WTC11 (cell line): Measurements from ENCODE around the gene RUVBL1. TPM values are rescaled to one million over a fixed set of nuclear protein-coding genes. Genes with fewer than 3 reads are reported as not detected.

Source experiments
- ATAC-seq: fragments of 200-7000 bp; cut with Tn5 transposase; 2 replicates; pipeline ENCODE4 v1.10.0; 2021; ENCODE audit warnings: mild to moderate bottlenecking, moderate library complexity
- CTCF ChIA-PET: fragments of 300-600 bp; sonication (Branson Sonifier 250); formaldehyde crosslinking; loops from one replicate; lab custom pipeline; 2021; ENCODE audit warnings: antibody characterized with exemption; lab: Charles Lee
- POLR2A ChIA-PET: fragments of 350-600 bp; sonication (Branson Sonifier 250); formaldehyde crosslinking; loops from one replicate; lab custom pipeline; 2021; ENCODE audit warnings: antibody characterized with exemption; lab: Charles Lee
- DNase-seq: peaks from one replicate; pipeline ENCODE4 v3.0.0; 2021; ENCODE audit warnings: low spot score
- H3K27ac Mint-ChIP-seq: 2 replicates; pipeline ENCODE4 v1.8.0; 2021; ENCODE audit warnings: mixed read lengths
- H3K27me3 Mint-ChIP-seq: 2 replicates; pipeline ENCODE4 v1.8.0; 2021; ENCODE audit warnings: low read depth, mild to moderate bottlenecking, moderate library complexity, mixed read lengths
- H3K36me3 Mint-ChIP-seq: 2 replicates; pipeline ENCODE4 v1.8.0; 2021; ENCODE audit warnings: mixed read lengths
- H3K4me1 Mint-ChIP-seq: 2 replicates; pipeline ENCODE4 v1.8.0; 2022; ENCODE audit warnings: mixed read lengths
- H3K4me3 Mint-ChIP-seq: 2 replicates; pipeline ENCODE4 v1.8.0; 2021; ENCODE audit warnings: mild to moderate bottlenecking, moderate library complexity, mixed read lengths
- H3K9me3 Mint-ChIP-seq: 2 replicates; pipeline ENCODE4 v1.8.0; 2021; ENCODE audit warnings: mixed read lengths
- E2F5 ChIP-seq: sonication (generic); formaldehyde crosslinking; IDR thresholded peaks from 2 replicates; pipeline ENCODE4 v1.8.1; 2022; ENCODE audit warnings: mild to moderate bottlenecking, moderate library complexity, missing genetic modification reagents
- EMX1 ChIP-seq: fragments of 250-450 bp; sonication (Bioruptor Pico); IDR thresholded peaks from 2 replicates; pipeline ENCODE4 v1.8.0; 2021; ENCODE audit warnings: mild to moderate bottlenecking
- ESRRA ChIP-seq: sonication (generic); formaldehyde crosslinking; IDR thresholded peaks from 2 replicates; pipeline ENCODE4 v1.8.1; 2022; ENCODE audit warnings: mild to moderate bottlenecking, missing genetic modification reagents, borderline replicate concordance
- IRF2 ChIP-seq: sonication (generic); formaldehyde crosslinking; IDR thresholded peaks from 2 replicates; pipeline ENCODE4 v1.8.0; 2022; ENCODE audit warnings: low read depth, missing genetic modification reagents, borderline replicate concordance
- JUN ChIP-seq: sonication (generic); formaldehyde crosslinking; IDR thresholded peaks from 2 replicates; pipeline ENCODE4 v1.8.0; 2023; ENCODE audit warnings: mild to moderate bottlenecking, missing genetic modification reagents
- NFYB ChIP-seq: sonication (generic); formaldehyde crosslinking; conservative IDR thresholded peaks from 2 replicates; pipeline ENCODE4 v1.8.0; 2022; ENCODE audit warnings: low read depth, missing genetic modification reagents
- NR1H2 ChIP-seq: sonication (generic); formaldehyde crosslinking; IDR thresholded peaks from 2 replicates; pipeline ENCODE4 v1.9.0; 2021; ENCODE audit warnings: mild to moderate bottlenecking, moderate library complexity, missing genetic modification reagents
- PRDM15 ChIP-seq: sonication (generic); formaldehyde crosslinking; IDR thresholded peaks from 2 replicates; pipeline ENCODE4 v1.8.0; 2022; ENCODE audit warnings: missing genetic modification reagents
- SMAD3 ChIP-seq: sonication (generic); formaldehyde crosslinking; IDR thresholded peaks from 2 replicates; pipeline ENCODE4 v1.8.0; 2022; ENCODE audit warnings: missing genetic modification reagents, mild to moderate bottlenecking, borderline replicate concordance
- ZNF423 ChIP-seq: fragments of 250-450 bp; sonication (Bioruptor Pico); IDR thresholded peaks from 2 replicates; pipeline ENCODE4 v2.1.2; 2022; ENCODE audit warnings: mild to moderate bottlenecking, moderate library complexity
- ZNF532 ChIP-seq: fragments of 250-450 bp; sonication (Bioruptor Pico); IDR thresholded peaks from 2 replicates; pipeline ENCODE4 v1.9.0; 2021; ENCODE audit warnings: mild to moderate bottlenecking, borderline replicate concordance
- total RNA-seq: library from RNA; stranded (reverse); gene quantifications from 3 replicates; pipeline ENCODE4 v1.2.3, GENCODE V29; 2021
- TF ChIP-seq, protein P1 (sequence below): sonication (generic); formaldehyde crosslinking; IDR thresholded peaks from 2 replicates; pipeline ENCODE4 v1.8.1; 2023; ENCODE audit warnings: mild to moderate bottlenecking, missing genetic modification reagents, borderline replicate concordance
- TF ChIP-seq, protein P2 (sequence below): sonication (generic); formaldehyde crosslinking; IDR thresholded peaks from 2 replicates; pipeline ENCODE4 v1.8.1; 2023; ENCODE audit warnings: mild to moderate bottlenecking, moderate library complexity, missing genetic modification reagents
- TF ChIP-seq, protein P3 (sequence below): sonication (generic); formaldehyde crosslinking; IDR thresholded peaks from 2 replicates; pipeline ENCODE4 v1.8.0; 2022; ENCODE audit warnings: mild to moderate bottlenecking, missing genetic modification reagents

RUVBL1 gene
- total RNA-seq, 1 experiment from 2014 or later, result 118 TPM

GRCh38 chr3:128077202-128077624 is 46.4 kb downstream of the RUVBL1 start (continued):
- TF ChIP-seq, protein P1, sequence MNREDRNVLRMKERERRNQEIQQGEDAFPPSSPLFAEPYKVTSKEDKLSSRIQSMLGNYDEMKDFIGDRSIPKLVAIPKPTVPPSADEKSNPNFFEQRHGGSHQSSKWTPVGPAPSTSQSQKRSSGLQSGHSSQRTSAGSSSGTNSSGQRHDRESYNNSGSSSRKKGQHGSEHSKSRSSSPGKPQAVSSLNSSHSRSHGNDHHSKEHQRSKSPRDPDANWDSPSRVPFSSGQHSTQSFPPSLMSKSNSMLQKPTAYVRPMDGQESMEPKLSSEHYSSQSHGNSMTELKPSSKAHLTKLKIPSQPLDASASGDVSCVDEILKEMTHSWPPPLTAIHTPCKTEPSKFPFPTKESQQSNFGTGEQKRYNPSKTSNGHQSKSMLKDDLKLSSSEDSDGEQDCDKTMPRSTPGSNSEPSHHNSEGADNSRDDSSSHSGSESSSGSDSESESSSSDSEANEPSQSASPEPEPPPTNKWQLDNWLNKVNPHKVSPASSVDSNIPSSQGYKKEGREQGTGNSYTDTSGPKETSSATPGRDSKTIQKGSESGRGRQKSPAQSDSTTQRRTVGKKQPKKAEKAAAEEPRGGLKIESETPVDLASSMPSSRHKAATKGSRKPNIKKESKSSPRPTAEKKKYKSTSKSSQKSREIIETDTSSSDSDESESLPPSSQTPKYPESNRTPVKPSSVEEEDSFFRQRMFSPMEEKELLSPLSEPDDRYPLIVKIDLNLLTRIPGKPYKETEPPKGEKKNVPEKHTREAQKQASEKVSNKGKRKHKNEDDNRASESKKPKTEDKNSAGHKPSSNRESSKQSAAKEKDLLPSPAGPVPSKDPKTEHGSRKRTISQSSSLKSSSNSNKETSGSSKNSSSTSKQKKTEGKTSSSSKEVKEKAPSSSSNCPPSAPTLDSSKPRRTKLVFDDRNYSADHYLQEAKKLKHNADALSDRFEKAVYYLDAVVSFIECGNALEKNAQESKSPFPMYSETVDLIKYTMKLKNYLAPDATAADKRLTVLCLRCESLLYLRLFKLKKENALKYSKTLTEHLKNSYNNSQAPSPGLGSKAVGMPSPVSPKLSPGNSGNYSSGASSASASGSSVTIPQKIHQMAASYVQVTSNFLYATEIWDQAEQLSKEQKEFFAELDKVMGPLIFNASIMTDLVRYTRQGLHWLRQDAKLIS (CRISPR knock-in tag), result no peak
- no peak for TF ChIP-seq ESRRA (CRISPR knock-in tag)
- TF ChIP-seq, all 79 proteins: peak for 0

- Mint-ChIP-seq H3K36me3 (peaks cover 27% of the 10 kb centered on the region), H3K27me3 (no peaks in the 10 kb centered on the region; the same call in 1 of the 2 replicates), H3K4me3 (peak overlapping the region; percentile 77), H3K9me3 (no peaks in the 10 kb centered on the region), H3K4me1 (peaks cover 12% of the 10 kb centered on the region), H3K27ac (no peak overlapping the region)
- DNase-seq (peak; percentile 30), ATAC-seq (peak; percentile 4; the same call in 1 of the 2 replicates)
- POLR2A ChIA-PET, result no interaction called here
- CTCF ChIA-PET, result interaction anchor here (0.9 to 4.7 kb wide), 9 partner anchors 10 to 421 kb away, joined by 3 to 34 read pairs (median 5); partner anchors contain the start of gene RUVBL1
- TF ChIP-seq EMX1 (CRISPR knock-in tag) (0 out of 2 replicates have a peak, but pooled peaks have one; percentile 30), ZNF423 (CRISPR knock-in tag) (peak; percentile 85), E2F5 (CRISPR knock-in tag) (no peak), ZNF532 (CRISPR knock-in tag) (no peak), SMAD3 (CRISPR knock-in tag) (no peak), JUN (CRISPR knock-in tag) (no peak)
Observed at GRCh38 chr3:128076483-128077201, 47.0 kb downstream of the RUVBL1 start.

- H3K27me3 Mint-ChIP-seq, result no peaks in the 10 kb centered on the region; the same call in 1 of the 2 replicates
- H3K4me3 Mint-ChIP-seq, result peak overlapping the region; percentile 77
- H3K4me1 Mint-ChIP-seq, result peaks cover 12% of the 10 kb centered on the region
- H3K27ac Mint-ChIP-seq, result peak overlapping the region; percentile 91
- CTCF ChIA-PET, result interaction anchor here (0.6 to 4.7 kb wide), 14 partner anchors 11 to 1851 kb away, joined by 3 to 34 read pairs (median 4); partner anchors contain the start of gene RUVBL1
- DNase-seq, result peak; percentile 91
- POLR2A ChIA-PET, result no interaction called here
- H3K36me3 Mint-ChIP-seq, result peaks cover 19% of the 10 kb centered on the region
- H3K9me3 Mint-ChIP-seq, result no peaks in the 10 kb centered on the region
- peak; percentile 79 for ATAC-seq
- TF ChIP-seq PRDM15 (CRISPR knock-in tag) (no peak), NR1H2 (no peak), NFYB (no peak), IRF2 (CRISPR knock-in tag) (no peak)
- TF ChIP-seq, protein P2, sequence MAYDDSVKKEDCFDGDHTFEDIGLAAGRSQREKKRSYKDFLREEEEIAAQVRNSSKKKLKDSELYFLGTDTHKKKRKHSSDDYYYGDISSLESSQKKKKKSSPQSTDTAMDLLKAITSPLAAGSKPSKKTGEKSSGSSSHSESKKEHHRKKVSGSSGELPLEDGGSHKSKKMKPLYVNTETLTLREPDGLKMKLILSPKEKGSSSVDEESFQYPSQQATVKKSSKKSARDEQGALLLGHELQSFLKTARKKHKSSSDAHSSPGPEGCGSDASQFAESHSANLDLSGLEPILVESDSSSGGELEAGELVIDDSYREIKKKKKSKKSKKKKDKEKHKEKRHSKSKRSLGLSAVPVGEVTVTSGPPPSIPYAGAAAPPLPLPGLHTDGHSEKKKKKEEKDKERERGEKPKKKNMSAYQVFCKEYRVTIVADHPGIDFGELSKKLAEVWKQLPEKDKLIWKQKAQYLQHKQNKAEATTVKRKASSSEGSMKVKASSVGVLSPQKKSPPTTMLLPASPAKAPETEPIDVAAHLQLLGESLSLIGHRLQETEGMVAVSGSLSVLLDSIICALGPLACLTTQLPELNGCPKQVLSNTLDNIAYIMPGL (CRISPR knock-in tag), result peak; percentile 69; the same call in 1 of the 2 replicates
- TF ChIP-seq, protein P3, sequence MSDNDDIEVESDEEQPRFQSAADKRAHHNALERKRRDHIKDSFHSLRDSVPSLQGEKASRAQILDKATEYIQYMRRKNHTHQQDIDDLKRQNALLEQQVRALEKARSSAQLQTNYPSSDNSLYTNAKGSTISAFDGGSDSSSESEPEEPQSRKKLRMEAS (CRISPR knock-in tag), result peak; percentile 86
Observed at GRCh38 chr3:128075522-128076482, 47.8 kb downstream of the RUVBL1 start.
